Thyroid gland (tissue), 4 donors: ENCODE data around the gene HTD2.
A peak's percentile ranks its signal among the peaks of the same experiment; 100 is the strongest.

Experiments used
- POLR2A ChIP-seq, 2 donors: fragments of 450-650 bp; IDR thresholded peaks; one replicate each; pipeline ENCODE4 v1.6.1; 2017; ENCODE audit warnings: antibody characterized with exemption in 2 of 2, mild to moderate bottlenecking in 2 of 2, moderate library complexity in 1 of 2
- TF ChIP-seq, protein P1 (sequence below), 6 experiments: fragments of 200-600 bp in 3 of 6; fragments of 450-650 bp in 3 of 6; sonication (generic) in 3 of 6; IDR thresholded peaks; one replicate each; pipeline ENCODE4 v1.5.1; 2016 to 2019; ENCODE audit warnings: antibody characterized with exemption in 6 of 6, mild to moderate bottlenecking in 2 of 6, inconsistent platforms in 1 of 6, moderate library complexity in 1 of 6

DNA sequence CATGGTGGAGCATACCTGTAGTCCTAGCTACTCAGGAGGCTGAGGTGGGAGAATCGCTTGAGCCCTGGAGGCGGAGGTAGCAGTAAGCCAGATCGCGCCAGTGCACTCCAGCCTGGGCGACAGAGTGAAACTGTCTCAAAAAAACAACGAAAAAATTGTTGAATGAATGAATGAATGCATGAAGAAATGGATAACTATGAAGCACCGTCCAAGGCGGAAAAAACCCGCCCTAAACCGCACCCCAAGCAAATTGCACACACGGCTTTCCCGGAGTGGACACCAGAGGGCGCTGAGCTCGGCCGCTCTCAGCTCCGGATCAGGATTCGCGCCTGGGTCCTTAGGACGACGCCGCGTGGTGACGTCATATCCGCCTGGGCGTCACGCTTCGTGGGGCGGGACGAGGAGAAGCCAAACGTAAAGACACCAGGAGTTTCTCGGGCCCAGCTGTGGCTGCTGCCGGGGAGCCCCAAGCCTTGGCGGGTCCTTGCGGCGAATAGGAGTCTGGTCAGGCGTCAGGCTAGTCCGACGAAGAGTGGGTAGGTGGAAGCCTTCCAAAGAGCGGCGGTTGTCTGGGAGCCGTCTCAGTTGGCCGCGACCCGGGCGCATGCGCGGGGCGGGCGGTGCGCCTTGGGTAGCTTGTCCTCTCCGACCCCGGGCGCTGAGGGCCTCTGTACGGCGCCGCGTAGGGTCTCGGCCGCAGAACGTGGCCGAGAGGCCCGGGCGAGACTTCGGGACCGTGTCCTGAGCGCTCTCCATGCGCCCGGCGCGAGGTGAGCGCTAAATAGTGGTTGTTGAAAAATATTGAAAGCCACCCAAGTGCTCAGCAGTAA lies at the start of gene HTD2, which contains the start of gene RPP14:
- TF ChIP-seq, protein P1, sequence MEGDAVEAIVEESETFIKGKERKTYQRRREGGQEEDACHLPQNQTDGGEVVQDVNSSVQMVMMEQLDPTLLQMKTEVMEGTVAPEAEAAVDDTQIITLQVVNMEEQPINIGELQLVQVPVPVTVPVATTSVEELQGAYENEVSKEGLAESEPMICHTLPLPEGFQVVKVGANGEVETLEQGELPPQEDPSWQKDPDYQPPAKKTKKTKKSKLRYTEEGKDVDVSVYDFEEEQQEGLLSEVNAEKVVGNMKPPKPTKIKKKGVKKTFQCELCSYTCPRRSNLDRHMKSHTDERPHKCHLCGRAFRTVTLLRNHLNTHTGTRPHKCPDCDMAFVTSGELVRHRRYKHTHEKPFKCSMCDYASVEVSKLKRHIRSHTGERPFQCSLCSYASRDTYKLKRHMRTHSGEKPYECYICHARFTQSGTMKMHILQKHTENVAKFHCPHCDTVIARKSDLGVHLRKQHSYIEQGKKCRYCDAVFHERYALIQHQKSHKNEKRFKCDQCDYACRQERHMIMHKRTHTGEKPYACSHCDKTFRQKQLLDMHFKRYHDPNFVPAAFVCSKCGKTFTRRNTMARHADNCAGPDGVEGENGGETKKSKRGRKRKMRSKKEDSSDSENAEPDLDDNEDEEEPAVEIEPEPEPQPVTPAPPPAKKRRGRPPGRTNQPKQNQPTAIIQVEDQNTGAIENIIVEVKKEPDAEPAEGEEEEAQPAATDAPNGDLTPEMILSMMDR (IDR thresholded peaks at IDR 0.05), result peak; percentile 90 to 97 (median 95)
- TF ChIP-seq POLR2A (IDR thresholded peaks at IDR 0.05), result peak; percentile 44 to 76
